ENCODE measurements around the gene MAL. TPM values are rescaled to one million over a fixed set of nuclear protein-coding genes. Genes with fewer than 3 reads are reported as not detected.

Gene MAL
- not detected in 2 replicates for total RNA-seq

GRCh38 chr2:95025406-95026319 is at the start of gene MAL:
Gene MAL (plus strand): TSS chr2:95025708. CDS start chr2:95025793, 85 bp downstream.

Other genes starting within 250 kb of the MAL start
- gene TEKT4, start 154.3 kb upstream of the MAL start, total RNA-seq: not detected in 2 replicates
- gene MRPS5, start 96.1 kb downstream of the MAL start, total RNA-seq: 23.0 and 23.9 TPM in 2 replicates
- 6.6 and 7.7 TPM in 2 replicates for gene ZNF514, start 134.1 kb downstream of the MAL start, total RNA-seq
- 5.2 and 6.3 TPM in 2 replicates for gene ZNF2, start 140.1 kb downstream of the MAL start, total RNA-seq
- 2.3 and 4.4 TPM in 2 replicates for gene ZNF892, start 181.8 kb downstream of the MAL start, total RNA-seq
- gene PROM2, start 248.7 kb downstream of the MAL start, total RNA-seq: 0.25 and 0.29 TPM in 2 replicates

Data from cardiac ventricle fibroblast (primary cell).